ENCODE results near the gene GOLGA8S.
"Not testable (repeated sequence)": the region's sequence is repeated elsewhere in the genome, so short reads cannot be mapped to it uniquely, and the experiment has no call there.

GRCh38 chr15:23380700-23381099 lies 26.2 kb downstream of the GOLGA8S start:
- TF ChIP-seq CTCF, EZH2, EZH2phosphoT487 (IDR thresholded peaks at IDR 0.05): not testable (repeated sequence)
